GM19099 (cell line): ENCODE results near the gene CFAP46.

ENCODE experiments used
- POLR2A ChIP-seq: IDR thresholded peaks from 3 replicates; pipeline ENCODE4 v1.6.1; 2011; ENCODE audit warnings: low read depth; ENCODE audit not compliant: insufficient read length; ENCODE audit errors: extremely low read depth

CFAP46 gene

GRCh38 chr10:132798876-132799275 is 143.5 kb downstream of the CFAP46 start:
- TF ChIP-seq POLR2A = no peak

- TF ChIP-seq POLR2A = no peak
Measured at GRCh38 chr10:132798403-132798802, 144.0 kb downstream of the CFAP46 start.

GRCh38 chr10:132796846-132797245 is 145.5 kb downstream of the CFAP46 start:
- no peak for TF ChIP-seq POLR2A

DNA sequence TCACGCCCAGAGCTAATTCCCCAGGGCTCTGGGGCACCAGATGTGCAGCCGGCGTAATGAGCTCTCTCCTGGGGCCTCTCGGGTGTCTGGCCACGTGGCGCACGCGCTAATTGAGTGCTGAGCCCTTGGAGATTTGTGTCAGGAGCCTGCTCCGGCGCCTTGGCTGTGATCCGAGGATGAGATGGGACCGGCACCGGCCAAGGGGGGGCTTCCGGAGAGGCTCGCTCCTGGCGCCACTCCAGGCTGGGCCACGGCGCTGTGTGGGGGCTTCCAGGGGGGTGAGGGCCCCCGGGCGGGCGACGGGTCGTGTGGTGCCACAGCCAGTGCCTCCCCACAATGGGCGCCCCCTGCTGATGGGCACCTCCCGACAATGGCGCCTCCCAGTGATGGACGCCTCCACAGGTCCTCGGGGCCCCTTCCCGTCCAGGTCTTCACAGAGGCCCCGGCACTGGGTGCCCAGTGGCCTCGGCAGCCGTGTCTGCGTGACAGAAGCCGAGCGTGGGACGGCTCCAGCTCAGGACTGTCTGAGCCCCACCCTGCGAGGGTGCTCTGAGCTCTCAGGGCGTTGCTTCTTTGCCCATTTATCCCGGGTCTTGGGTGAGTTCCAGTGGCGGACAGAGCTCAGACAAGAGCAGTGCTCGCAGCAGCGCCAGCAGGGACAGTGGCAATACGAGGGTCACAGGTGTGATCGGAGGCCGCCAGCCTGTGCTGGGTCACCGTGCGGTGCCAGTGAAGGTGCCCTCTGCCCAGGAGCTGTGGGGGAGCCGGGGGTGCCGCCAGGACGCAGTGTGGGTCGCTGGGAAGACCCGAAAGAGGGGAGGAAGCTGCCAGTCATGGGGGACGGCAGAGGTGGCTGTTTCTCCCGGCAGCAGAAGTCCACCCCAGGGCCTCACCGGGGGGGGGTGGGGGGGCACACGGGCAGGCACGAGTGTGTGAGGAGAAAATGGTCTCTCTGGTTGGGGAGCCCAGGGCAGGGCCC is 148.2 kb downstream of the CFAP46 start:
- TF ChIP-seq POLR2A = no peak

DNA sequence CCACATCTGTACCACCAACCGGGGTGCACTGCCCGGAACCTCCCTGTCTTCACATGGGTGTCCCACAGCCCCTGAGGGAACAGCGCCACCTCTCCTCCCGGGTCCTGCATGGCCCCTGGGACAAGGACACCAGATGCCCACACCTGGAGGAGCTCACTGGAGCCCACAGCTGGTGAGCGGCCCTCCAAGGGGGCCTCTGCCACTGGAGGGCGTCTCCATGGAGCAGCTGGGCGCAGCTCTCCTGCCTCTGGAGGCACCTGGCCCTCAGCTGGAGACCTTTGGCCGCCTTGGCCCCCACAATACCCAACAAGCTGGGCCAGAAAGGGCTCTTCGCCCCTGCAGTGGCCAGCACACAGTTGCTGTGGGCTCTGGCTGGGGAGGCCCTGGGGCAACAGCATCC is 149.2 kb downstream of the CFAP46 start:
- no peak for TF ChIP-seq POLR2A

- TF ChIP-seq POLR2A = no peak
Measured at GRCh38 chr10:132792796-132793195, 149.6 kb downstream of the CFAP46 start.

DNA sequence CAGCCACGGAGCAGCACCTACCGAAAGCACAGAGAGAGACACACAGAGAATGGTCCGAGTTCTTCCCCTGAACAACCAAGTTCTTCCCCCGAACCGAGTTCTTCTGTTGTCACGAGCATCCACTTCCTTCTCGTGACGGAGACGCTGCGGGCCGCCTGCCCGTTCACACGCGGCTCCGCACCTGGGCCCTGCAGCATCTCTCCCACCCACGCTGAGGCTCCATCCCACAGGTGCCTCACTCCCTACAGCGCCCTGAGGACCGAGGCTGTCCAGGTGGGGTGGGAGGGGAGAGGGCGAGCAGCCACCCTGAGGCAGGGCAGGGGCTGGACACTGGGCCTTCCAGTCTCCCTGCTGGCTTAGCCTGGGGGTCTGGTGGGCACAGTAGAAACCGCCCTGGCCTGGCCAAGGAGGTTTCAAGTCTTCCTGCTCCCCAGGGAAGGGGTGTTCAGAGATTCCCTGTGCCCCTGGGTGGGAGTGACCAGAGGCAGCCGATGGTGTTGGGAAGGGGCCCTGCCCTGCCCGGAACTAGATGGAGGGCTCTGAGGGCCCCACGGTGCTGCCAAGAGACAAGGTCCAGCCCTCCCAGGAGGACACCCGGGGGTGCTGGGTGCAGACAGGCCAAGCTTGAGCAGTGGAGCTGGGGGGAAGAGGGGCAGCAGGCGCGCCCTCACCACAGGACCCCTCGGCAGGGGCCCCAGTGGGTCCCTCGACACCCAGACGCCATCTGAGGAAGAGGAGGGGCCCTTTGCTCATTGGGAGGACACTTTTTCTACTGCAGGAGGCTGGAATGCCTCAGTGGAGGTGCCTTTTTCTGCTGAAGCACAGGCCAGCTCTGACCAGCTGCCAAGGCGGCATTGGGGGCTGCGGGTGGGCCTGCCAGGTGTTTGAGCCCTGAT is 151.2 kb downstream of the CFAP46 start:
- no peak for TF ChIP-seq POLR2A

DNA sequence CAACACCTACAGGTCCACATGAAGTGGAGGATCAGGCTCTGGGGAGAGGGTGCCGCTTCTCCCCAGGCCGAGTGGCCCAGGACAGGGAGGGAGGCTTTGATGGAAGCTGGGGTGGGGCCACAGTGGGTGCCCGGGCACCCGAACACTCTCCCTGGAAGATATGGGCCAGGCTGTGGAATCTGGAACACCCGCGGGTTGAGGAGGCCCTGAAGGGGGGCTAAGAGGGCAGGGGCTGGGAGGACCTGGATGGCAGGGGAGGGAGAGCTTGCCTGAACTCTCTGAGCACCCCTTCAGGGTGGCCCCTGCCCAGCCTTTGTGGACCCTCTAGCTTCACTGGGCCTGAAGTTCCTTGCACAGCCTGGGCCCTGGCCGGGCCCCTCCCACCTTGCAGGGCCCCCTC is 151.9 kb downstream of the CFAP46 start:
- no peak for TF ChIP-seq POLR2A

- no peak for TF ChIP-seq POLR2A
Measured at GRCh38 chr10:132789659-132790148, 152.7 kb downstream of the CFAP46 start.

DNA sequence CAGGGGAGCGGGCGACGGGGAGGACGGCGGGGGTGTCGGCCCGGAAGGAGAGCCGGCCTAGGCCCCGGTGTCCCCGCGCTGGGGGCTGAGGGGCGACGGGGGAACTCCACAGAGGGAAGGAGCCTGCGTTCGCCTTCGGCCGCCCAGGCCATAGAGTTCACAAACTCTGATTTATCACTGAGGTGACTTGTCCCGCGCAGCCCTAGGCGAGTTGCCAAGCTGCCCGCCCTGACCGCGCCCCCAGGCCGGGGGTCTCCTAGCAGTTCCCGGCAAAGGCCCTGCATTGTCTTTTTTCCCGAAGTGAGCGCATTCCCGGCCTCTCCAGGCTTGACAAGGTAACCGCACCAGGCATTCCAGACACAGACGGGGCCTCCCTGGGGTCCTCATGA is 153.5 kb downstream of the CFAP46 start:
- TF ChIP-seq POLR2A = no peak

DNA sequence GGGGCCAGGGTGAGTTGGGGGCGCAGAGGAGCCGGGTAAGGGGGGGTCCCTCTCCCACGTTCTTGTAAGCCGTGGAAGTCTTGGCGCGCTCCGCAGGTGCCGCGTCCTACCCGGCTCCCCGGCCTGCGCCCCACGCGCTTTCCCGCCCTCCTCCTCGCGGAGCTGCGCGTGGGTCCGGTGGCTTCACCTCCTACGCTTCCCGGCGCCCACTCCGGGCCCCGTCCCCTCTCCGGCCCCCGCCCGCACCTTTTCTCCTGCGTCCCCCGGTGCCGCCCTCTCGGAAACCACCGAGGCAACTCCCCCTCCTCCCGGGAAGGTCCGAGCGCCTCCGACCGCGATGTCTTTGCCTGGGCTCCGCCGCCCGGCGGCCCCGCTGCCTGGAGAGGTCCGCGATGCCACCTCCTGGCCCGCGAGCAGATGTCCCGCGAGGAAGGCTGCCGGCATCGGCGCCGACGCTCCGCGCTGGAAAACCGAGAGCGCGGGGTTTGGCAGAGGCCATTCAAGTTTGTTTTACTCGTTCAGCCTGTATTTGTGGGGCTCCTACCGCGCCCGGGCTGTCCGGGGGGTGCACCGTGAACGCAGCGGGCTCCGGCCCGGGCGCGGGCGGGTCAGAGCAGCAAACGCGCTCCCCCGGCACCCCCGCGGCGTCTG is 154.1 kb downstream of the CFAP46 start:
- no peak for TF ChIP-seq POLR2A

DNA sequence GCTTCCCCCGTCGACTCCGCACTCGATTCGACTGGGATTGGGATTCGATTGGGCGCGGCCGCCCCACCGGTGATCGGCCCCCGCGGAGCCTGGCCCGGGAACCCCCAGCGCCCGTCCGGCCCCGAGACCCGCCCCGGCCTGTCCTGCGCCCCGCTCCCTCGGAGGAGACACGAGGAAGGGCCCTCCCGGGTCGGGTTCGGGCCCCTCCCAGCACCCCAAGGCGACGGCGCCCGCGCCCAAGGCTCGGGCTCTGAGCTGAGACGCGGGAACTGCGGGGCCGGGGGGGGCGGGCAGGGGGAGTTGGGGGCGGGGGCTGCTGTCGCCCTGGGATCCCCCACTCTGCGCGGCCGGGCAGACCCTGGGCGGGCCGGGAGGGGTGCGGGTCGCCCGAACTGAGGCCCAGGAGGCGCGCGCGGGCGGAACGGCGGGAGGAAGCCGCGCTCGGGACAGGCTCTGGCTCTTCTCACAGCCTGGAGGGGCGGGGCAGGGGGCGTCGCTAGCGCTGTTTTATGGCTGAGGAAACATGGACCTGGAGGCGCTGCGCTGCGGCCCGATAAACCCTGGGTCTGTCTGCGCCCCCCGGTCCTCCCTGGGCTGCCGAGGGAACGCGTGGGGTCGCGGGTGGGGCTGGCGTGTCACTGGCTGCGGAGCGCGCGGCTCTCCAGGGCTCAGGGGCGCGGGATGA is 154.7 kb downstream of the CFAP46 start:
- TF ChIP-seq POLR2A = no peak

DNA sequence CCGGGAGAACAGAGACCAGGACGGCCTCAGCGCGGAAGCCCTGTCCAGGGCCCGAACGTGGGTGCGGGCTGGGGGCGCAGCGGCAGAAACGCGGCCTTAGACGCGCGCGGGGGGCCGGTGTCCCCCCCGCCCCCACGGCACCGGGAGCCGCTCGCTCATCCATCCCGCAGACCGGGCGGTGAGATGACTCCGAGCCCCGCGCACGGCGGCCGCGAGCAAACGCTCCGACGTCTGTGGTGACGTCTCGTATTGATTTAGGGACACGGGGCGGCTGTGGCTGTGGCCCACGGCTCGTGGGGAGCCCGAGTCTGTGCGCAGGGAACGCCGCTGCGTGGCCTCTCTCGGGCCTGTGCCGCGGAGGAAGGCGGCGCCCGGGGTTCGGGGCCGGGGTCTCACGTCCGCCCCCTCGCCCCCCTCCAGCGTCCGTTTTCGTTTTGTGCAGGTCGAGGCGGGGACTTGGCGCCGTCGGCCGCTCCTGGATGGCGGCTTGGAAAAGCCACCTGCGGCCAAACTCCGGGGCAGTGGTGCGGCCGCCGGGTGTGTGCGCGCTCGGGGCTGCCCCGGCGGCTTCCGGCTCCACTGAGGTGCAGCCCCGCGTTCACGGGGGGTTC is 155.4 kb downstream of the CFAP46 start:
- no peak for TF ChIP-seq POLR2A

- no peak for TF ChIP-seq POLR2A
Measured at GRCh38 chr10:132786476-132786883, 155.9 kb downstream of the CFAP46 start.

GRCh38 chr10:132785723-132786475 is 156.5 kb downstream of the CFAP46 start, which contains the start of gene NKX6-2:
NKX6-2 (minus strand) TSS chr10:132786147; CDS start chr10:132785948, 199 bp downstream.
- no peak for TF ChIP-seq POLR2A
